Measurements from ENCODE around the gene WHRN. TPM values are rescaled to one million over a fixed set of nuclear protein-coding genes. Genes with fewer than 3 reads are reported as not detected.

WHRN gene
- 9.2 TPM for total RNA-seq

DNA sequence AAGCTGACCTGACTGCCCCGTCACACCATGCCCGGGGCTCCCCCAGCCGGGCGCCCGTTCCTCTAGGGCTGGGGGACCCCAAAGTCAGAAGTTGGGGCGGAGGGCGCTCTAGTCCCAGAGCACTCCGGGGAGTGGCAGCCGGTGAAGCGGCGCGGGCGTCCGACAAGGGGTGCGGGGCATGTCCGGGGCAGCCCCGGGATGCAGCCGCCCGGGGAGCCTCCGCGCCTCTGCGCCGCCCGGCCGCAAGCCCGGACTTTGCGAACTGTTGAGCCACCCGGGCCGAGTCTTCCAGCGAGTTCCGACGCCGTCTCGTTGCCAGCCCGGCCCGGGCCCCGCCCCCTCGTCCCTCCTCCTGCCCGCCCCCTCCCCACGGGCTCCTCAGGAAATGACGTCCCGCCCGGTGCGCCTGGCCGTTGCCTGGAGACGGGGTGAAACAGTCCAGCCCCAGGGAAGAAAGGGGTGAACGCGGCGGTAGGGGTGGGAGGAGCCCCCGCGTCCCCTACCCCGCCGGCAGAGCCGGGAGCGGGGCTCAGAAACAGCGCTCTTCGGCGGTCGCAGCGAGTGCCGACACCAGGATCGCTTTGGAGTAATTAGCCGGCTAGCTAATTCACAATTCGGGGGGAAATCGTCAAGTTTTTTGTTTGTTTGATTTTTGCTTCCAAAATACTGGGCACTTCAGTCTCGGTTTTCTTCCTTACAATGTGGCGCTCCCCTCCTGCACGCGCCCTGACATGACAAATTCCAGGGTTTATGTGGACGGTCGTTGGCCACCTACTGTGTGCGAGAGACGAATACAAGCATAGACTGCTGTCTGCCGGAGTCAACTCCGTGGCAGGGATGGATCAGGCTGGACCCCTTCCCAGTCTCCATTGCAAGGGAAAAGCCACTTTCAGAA lies at the start of gene WHRN:
WHRN (minus strand) TSS at position 287 of the 895 bp plus-strand sequence. CDS start 672 bp downstream, outside the sequence.
- DNase-seq (ENCODE audit: low spot score) = peak; percentile 91

GRCh38 chr9:114553202-114553601 lies 47.9 kb upstream of the WHRN start:
- no peak for DNase-seq (ENCODE audit: low spot score)

DNA sequence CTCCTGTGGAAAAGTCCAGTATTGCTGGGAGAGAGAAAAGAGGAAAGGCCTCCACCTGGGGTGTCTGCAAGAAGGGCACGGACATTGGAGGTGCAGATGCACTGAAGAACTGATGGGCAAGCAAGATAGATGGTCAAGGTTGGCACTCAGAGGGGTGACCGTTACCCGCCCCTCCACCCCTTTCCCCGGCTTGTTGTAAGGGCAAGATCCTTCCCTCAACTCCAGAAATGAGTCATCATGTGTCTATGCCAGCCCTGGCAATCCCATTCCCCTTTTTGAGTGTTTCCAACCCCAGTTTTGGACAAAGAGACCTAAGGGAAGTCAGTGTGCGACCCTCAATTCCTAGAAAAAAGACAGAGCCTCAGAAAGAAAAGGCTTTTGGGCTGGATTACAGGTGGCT lies 47.4 kb upstream of the WHRN start:
- DNase-seq (ENCODE audit: low spot score) = no peak

DNA sequence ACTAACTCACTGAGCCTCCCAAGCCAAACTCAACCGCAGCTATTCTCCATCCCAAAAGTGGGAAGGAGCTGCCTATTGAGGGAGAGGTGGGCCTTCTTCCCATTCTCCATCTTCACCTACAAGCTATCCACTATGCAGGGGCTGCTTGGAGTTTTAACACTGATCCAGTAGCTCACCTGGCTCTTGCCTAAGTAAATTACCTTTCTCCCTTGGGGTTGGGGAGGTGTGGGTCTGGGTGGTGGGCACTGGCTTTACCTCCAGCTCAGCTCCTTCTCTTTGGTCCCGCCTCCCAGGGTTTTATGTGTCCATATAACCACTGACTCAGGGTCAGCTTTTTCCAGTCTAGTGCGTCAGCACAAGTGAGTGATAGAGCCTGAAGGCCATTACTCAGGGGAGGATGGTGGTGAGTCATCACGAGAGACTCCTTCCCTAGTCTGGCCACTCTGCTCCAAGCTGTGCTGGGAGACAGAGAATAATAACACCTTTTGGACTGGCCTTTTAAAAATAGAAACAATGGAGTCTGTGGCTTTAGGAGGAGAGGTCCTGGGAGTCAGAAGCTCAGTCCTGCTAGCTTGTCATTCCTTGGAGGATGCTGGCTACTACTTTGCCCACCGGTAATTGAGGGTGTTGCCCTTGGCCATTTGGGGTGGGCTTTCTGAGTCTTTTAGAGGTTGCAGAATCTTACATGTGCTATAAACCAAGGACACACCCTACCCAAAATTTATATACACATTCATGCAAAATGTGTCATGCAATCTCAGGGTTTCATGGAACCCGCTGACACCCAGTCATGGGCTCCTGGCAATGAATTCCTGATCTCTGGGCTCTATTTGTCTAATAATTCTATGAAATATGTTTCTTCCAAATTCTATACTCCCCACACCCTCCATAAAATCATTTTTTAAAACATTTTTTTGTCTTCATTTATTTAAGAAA lies 46.7 kb upstream of the WHRN start:
- peak; percentile 20 for DNase-seq (ENCODE audit: low spot score)

GRCh38 chr9:114549697-114550330 lies 44.5 kb upstream of the WHRN start:
- DNase-seq (ENCODE audit: low spot score) = no peak

DNA sequence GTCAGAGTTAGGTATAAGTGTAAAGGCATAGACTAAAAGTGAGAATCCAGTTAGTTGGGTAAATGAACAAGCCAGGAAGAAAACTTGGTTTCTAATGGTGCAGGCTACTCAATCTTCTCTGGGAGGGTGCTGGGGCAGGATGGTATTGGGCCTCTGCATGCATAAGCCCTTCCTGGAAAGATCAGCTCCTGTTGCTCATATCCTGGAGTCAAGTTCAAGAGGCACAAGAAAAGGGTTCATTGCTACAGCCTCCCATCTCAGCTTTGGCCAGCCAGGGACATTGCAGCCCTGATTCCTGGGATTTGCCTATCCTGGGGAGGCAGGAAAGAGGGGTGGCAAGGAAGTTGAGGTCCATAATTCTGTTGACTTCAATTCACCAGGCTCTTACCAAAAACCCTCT lies 41.6 kb upstream of the WHRN start:
- DNase-seq (ENCODE audit: low spot score) = no peak

DNA sequence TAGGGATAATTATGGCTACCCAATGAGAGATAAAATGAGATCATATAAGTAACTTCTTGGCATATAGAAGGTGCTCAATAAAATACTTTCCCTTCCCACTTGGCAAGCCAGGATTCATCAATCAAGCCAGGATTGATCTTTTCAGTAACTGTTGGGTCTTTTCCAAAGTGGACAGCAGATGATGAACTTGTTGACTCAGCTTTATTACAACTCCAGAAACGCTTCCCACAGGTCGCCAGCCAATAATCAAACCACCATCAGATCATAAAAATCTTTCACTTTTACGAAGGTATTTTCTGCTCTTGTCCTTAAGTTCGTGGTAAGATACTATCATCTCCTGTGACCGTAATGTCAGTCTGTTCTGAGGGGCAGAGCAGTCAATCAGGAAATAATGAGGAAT lies 39.8 kb upstream of the WHRN start:
- no peak for DNase-seq (ENCODE audit: low spot score)

- DNase-seq (ENCODE audit: low spot score) = no peak
Measured at GRCh38 chr9:114539701-114540380, 34.6 kb upstream of the WHRN start.

- peak; percentile 17 for DNase-seq (ENCODE audit: low spot score)
Measured at GRCh38 chr9:114538241-114538640, 33.0 kb upstream of the WHRN start.

DNA sequence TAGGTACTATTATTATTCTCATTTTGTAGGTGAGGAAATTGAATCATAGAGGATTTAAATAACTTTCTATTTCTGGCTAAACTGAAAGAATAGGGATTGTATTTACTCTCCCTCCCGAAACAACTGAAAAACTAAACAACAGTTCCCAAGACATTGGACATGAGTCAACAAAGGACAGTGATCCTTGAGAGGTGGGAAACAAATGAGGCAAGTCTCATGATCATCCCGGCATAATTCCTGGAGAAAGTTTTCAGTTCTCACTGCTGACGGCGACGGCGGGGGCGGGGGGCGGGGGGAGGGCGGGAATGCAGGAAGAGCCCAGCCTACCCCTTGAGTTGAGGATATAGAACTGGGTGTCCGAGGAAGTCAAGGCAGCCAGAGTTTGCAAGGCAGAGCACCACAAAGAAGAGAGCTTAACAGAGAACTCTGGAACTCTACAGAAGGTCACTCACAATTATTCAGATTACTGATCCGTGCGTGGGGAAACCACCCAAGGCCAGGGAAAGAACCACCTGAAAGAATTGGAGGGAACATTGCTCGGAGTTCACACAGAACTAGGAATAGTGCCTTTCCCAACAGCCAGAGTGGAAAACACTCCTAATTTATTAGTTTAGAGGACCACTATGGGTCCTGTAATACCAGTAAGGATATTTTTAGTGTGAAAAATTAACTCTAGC lies 27.4 kb upstream of the WHRN start:
- no peak for DNase-seq (ENCODE audit: low spot score)

DNA sequence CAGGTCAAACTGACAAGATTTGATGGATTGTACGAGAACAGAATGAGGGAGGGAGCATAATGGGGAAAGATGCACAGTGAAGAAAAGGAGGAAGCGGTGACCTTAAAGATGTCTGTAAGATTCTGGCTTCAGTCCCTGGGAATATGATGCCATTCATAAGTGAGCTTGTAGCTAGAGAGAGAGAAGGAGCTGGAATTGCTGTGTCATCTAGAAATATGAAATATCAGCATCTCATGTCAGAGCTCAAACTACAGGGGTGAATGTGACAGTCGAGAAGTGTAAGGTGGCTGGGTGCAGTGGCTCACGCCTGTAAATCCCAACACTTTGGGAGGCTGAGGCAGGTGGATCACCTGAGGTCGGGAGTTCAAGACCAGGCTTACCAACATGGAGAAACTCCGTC lies 24.0 kb upstream of the WHRN start:
- DNase-seq (ENCODE audit: low spot score) = no peak

DNA sequence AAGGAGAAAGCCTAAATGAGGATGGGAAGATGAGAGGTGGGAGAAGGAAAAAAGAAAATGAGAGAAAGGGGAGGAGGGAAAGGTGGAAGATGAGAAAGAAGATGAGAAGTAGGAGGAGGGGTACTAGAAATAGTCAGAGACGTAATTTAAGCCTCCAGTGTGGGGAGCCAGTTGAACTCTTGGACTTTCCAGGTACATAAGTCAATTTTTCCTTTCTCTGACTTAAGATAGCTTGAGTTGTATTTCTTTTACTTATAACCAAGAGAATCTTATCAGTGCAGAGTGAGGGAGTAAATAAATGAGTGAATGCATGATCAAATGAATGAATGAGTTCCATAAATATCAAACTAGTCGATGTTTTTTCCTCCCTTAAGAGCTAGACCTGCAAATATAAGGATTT lies 21.5 kb upstream of the WHRN start:
- no peak for DNase-seq (ENCODE audit: low spot score)

- DNase-seq (ENCODE audit: low spot score) = no peak
Measured at GRCh38 chr9:114525513-114525912, 20.2 kb upstream of the WHRN start.

GRCh38 chr9:114524247-114524681 lies 19.0 kb upstream of the WHRN start:
- no peak for DNase-seq (ENCODE audit: low spot score)

GRCh38 chr9:114522847-114523246 lies 17.6 kb upstream of the WHRN start:
- DNase-seq (ENCODE audit: low spot score) = no peak

GRCh38 chr9:114522286-114522685 lies 17.0 kb upstream of the WHRN start:
- DNase-seq (ENCODE audit: low spot score) = no peak

DNA sequence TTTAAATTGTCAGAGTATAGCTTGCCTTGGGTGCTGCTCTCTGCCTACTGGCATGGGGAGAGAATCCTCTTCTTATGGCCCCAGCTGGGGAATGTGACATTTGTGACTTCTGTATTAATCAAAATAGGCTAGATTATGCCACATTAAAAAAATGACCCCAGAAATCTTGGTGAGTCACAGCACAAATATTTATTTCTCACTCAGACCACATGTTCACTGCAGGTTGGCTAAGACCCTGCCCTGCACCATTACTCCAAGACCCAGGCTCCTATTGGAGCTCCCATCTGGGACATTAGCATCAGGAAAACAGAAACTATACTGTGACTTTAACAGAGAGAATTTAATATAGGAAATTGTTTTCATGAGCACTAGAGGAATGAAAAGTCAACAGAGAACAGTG lies 16.6 kb upstream of the WHRN start:
- DNase-seq (ENCODE audit: low spot score) = no peak

DNA sequence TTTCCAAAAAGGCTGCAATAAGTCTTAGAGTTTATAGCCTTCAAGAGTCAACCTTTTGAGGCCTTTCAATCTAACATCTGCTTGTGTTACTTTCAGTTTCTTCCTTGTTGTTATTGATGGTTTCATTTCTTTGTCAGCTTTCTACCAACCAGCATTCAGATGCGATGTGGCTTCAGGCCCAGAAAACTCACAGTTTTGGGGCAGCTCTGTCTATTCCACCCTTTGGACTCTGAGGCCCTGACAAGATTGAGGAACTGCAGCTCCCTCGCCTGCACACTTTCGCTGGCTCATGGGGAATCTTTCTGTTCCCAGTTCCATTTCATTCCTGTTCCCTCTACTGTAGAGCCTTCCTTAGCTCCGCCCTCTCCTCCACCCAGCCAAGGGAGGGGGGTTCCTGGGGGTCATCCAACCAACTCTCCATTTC lies 13.3 kb upstream of the WHRN start:
- no peak for DNase-seq (ENCODE audit: low spot score)

- DNase-seq (ENCODE audit: low spot score) = no peak
Measured at GRCh38 chr9:114518120-114518519, 12.8 kb upstream of the WHRN start.

- no peak for DNase-seq (ENCODE audit: low spot score)
Measured at GRCh38 chr9:114516913-114517312, 11.6 kb upstream of the WHRN start.

DNA sequence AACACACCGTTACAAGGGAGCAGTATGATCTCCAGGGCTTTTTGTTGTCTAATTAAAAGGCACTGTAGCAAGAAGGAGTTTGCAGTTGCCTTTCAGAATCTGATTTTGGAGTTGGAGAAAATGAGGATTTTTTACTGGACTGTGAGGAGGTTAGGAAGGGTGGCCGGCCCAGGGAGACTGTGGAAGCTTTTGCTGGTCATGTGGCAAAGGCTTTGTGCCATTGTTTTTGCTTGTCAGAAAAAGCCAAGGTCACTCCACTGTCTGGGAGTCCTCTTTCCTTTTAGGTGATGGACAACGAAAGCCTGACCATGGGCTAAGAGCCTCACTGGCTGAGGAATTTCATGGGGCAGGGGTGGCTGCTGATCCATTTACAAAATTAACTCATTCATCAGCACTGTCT lies 10.3 kb upstream of the WHRN start:
- DNase-seq (ENCODE audit: low spot score) = no peak

All from mucosa of gallbladder (tissue), 1 donor.